MG63 (cell line): ENCODE data around the gene ZFP57. TPM values are rescaled to one million over a fixed set of nuclear protein-coding genes. Genes with fewer than 3 reads are reported as not detected.
"Not testable (repeated sequence)": the region's sequence is repeated elsewhere in the genome, so short reads cannot be mapped to it uniquely, and the experiment has no call there.

Source experiments
- DNase-seq: peaks from one replicate; pipeline ENCODE4 v3.0.0-alpha.2; 2020
- H3K27me3 ChIP-seq: fragments of 250-450 bp; sonication (Bioruptor Pico); 2 replicates; pipeline ENCODE4 v1.5.1; 2020; ENCODE audit warnings: mild to moderate bottlenecking, moderate library complexity
- H3K36me3 ChIP-seq: fragments of 250-450 bp; sonication (Bioruptor Pico); 2 replicates; pipeline ENCODE4 v1.5.1; 2020; ENCODE audit warnings: mild to moderate bottlenecking, moderate library complexity
- H3K4me3 ChIP-seq: fragments of 250-450 bp; sonication (Bioruptor Pico); 2 replicates; pipeline ENCODE4 v1.5.1; 2020; ENCODE audit warnings: mild to moderate bottlenecking, moderate library complexity
- H3K9me3 ChIP-seq: fragments of 250-450 bp; sonication (Bioruptor Pico); 2 replicates; pipeline ENCODE4 v1.5.1; 2020; ENCODE audit warnings: mild to moderate bottlenecking, moderate library complexity
- total RNA-seq: library from RNA; depleted of rRNA; stranded (reverse); fragments of >200 nt; shearing (Covaris generic); gene quantifications from 2 replicates; pipeline ENCODE4 v1.2.3, GENCODE V29; 2014; ENCODE audit warnings: low replicate concordance

The ZFP57 gene
- total RNA-seq, 1 experiment from 2014 or later, result not detected

DNA sequence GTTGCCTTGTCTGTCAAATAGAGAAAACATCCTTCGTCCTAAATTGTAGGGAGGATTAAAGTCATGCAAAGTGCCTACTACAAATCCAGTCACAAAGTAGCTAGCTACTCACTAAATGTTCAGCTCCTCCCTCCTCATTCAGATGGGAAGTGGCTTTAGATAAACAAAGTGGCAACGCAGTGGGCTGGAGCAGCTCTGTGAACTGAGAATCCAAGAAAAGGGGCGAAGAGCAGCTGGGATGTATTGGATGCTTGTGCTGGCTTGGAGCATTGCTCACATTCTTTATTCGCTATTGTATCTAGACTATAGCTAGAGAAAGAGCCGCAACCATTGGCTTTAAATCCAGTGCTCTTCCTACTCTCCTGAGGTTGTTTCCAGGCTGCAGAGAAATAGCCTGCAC is 13.8 kb downstream of the ZFP57 start:
- H3K4me3 ChIP-seq, result no peak overlapping the region
- no peaks in the 10 kb centered on the region for H3K9me3 ChIP-seq
- no peak for DNase-seq
- no peaks in the 10 kb centered on the region for H3K36me3 ChIP-seq
- H3K27me3 ChIP-seq, result no peaks in the 10 kb centered on the region

DNA sequence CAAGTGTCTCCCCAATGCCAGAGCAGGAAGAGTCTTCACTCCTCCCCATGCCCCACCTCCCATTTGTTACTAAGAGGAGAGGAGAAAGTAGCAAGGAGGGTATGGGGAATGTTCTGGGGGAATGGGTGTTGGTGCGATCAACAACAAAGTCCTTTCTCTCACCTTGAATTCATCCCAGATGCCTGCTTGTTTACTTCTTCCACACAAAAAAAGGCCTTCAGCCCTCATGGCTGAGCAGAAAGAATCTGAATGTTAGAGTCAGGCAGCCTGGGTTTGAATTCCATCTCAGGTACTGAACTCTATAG is 14.2 kb downstream of the ZFP57 start:
- Histone ChIP-seq H3K4me3 (no peak overlapping the region), H3K36me3 (no peaks in the 10 kb centered on the region), H3K9me3 (no peaks in the 10 kb centered on the region), H3K27me3 (no peaks in the 10 kb centered on the region)
- DNase-seq, result no peak

DNA sequence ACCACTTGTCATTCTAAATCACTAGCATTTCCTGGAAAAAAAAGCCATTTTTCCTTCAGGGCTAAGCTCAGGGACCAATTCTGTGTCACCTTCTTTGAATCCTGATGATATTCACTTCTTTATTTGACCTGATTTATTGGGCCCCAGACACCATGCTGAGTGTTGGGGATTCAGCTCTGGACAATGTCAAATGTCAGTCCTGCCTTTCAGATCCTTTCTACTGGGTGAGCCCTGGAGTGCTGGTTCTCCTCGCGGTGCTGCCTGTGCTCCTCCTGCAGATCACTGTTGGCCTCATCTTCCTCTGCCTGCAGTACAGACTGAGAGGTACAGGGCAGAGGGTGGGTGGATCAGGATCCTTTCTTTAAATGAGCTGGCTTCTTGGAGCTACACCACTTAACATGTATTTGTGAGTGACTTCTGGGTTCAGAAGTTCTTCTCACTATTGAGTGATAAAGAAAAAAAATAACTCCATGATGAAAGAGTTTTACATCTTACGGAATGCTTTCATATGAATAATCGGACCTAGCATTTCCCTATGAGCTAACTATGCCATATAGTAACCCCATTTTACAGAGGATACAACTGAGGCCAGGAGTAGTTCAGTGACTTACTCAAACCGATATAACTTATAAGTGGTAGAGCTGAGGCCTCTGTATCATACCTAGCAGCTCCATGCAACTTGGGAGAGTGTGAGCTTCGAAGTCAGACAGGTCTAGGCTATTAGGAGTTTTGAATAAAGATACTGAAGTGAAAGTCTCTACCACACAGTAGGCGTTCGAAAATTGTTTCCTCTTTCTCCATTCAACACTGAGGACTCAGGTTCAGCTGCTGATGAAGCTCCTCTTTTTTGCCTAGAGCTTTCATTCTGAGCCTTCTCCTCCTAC is 14.8 kb downstream of the ZFP57 start:
- Histone ChIP-seq H3K9me3 (no peaks in the 10 kb centered on the region), H3K4me3 (no peak overlapping the region), H3K27me3 (no peaks in the 10 kb centered on the region), H3K36me3 (no peaks in the 10 kb centered on the region)
- DNase-seq, result no peak

DNA sequence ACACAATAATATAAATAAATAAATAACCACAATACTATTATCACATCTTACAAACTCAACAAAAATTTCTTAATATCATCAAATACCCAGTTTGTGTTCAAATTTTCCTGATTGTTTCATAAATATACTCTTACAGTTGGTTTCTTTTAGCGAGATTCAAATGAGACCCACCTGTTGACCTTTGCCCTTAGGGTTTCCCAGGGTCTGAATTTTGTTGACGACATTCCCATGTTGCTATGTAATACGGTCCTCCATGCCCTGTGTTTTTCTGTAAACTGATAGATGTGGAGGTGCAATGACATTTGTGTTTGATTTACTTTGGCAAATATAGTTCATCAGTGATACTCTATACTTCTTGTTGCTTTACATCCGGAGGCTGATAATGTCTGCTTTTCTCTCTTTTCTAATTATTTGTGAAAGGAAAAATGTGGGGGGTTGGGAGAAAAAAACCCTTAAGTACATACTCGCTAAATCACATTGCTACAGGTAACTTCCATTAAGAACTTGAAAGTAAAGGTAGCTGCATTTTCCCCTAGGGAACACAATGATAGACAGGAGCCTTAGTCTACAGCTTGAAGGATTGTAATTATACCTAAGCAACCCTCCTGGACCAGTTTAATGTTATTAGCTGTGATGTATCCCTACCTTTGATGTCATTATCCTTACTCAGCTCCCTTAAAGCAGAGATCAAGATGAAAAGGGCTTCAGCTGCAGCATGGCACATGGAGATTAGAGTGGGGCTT is 17.5 kb downstream of the ZFP57 start:
- DNase-seq, result no peak
- no peaks in the 10 kb centered on the region for H3K36me3 ChIP-seq
- no peaks in the 10 kb centered on the region for H3K27me3 ChIP-seq
- no peaks in the 10 kb centered on the region for H3K9me3 ChIP-seq
- no peak overlapping the region for H3K4me3 ChIP-seq

DNA sequence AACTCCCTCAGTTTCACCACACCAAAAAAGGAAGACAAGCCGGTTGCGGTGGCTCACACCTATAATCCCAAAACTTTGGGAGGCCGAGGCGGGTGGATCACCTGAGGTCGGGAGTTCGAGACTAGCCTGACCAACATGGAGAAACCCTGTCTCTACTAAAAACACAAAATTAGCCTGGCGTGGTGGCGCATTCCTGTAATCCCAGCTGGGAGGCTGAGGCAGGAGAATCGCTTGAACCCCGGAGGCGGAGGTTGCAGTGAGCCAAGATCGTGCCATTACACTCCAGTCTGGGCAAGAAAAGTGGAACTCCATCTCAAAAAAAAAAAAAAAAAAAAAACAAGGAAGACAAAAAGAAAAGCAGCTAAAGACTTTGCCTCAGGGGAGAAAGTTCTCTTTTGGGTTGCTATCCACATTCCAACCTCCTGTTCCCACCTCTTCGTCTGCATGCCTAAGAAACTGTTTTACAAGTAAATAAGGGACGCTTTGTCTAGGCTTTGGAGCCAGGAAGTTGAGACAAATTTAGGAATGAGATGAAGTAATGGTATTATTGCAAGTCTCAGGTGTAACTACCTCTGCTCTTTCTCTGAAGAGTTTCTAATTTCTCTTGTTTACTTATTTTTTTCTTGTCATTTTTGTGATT is 19.3 kb downstream of the ZFP57 start:
- H3K27me3 ChIP-seq, H3K4me3 ChIP-seq, DNase-seq, H3K9me3 ChIP-seq, H3K36me3 ChIP-seq: not testable (repeated sequence)

DNA sequence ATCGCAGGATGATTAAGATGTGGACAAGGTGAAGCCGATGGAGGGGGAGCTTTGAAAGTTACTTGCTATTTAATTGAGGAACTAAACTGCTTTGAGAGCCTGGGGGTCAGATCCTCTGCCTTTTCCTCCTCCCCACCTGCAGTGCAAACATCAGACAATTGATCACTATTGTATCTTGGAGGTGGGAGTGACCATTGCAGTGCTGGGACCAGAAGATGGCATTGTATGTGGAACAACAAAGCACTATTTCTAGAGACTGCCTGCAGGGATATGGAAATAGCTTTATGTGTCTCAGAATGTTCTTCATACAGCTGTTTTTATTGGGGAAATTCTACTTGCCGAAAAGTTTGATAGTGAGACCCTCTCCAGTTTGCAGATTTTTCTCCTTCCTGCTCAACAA is 19.9 kb downstream of the ZFP57 start:
- Histone ChIP-seq H3K27me3 (no peaks in the 10 kb centered on the region), H3K4me3 (no peak overlapping the region), H3K36me3 (no peaks in the 10 kb centered on the region), H3K9me3 (no peaks in the 10 kb centered on the region)
- DNase-seq, result no peak

DNA sequence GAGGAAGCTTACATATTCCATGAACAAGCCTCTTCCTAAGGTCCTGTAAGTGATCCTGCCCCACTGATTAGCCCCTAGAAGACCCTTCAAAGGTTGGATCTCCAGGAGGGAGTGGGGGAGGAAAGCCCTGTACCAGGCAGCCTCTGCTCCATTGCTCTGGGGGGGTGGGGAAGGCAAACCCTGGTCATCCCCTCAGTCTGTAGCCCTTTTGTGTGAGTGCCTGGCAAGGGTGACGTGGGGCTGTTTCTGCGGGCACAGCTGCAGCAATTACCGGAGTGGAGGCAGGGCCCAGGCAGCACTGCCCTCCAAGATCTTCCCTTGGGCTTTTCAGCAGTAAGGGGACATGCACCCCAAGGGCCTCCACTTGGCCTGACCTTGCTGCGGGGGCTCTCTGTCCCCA is 24.2 kb downstream of the ZFP57 start, which contains the start of gene MOG:
MOG (plus strand) TSS at position 295 of the 400 bp plus-strand sequence. CDS start 118 bp downstream, outside the sequence.
- no peak for DNase-seq
- Histone ChIP-seq H3K4me3 (no peak within 1 kb of the TSS), H3K9me3 (no peaks in the 10 kb centered on the region), H3K36me3 (no peaks in the 10 kb centered on the region), H3K27me3 (no peaks in the 10 kb centered on the region)

DNA sequence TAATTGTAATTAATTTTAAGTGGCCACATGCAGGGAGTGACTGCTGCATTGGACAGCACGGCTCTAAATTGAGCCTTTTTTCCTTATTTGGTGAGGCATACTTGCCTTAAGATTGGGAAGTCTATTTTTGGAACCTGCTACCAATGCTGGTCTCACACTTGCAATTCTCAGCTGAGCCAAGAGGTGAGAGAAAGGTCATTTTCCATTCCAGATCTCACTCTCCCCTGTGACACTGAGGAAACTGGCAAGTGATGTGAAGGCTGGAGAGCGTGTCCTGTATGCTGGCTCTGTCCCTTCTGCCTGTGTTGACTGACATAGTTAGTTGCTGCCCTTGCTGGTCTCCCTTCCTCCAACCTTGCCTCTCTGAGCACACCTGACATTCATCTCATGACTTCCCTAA is 24.8 kb downstream of the ZFP57 start:
- no peaks in the 10 kb centered on the region for H3K9me3 ChIP-seq
- no peaks in the 10 kb centered on the region for H3K27me3 ChIP-seq
- no peak overlapping the region for H3K4me3 ChIP-seq
- DNase-seq, result no peak
- no peaks in the 10 kb centered on the region for H3K36me3 ChIP-seq

DNA sequence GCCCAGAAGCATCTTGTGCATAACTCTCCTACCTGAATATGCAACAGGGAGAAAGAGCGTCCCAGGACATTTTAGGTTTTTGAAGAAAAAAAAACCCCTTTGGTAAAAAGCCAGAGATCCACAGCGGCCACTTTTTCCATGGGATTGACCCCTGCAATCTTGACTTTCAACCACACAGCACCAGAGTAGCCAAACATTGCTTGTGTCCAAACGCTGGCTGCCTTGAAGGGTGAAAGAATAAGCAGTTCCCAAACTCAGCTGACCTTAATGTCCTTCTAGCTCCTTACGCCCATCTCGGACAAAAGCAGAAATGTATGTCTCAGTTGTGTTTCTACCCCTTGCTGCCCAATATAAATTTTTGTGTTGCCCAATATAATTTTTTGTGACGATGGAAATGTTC is 25.3 kb downstream of the ZFP57 start:
- H3K36me3 ChIP-seq, result no peaks in the 10 kb centered on the region
- no peak for DNase-seq

DNA sequence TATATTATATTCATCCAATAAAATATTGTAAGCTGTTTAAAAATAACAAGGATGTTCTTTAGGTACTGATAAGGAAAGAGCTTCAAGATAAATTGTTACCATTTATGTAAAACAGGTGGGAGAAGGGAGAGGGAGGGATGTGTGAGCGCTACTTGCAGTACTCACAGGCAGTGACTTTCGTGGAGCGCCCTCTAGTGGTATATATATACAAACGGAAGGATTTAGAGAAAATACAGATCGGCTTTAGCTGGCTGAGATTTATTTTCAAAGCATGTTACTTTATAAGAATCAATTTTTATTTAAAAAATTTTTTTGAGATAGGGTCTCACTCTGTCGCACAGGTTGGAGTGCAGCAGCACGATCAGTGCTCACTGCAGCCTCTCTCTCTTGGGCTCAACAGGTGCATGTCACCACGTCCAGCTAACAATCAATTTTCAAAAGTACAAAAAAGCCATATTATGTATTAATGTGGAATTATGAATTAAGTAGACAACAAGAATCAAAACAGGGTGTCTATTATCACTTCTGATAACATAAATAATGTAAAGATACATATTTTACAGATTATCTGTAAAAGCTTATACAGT is 27.4 kb downstream of the ZFP57 start:
- no peaks in the 10 kb centered on the region for H3K36me3 ChIP-seq
- H3K27me3 ChIP-seq, result no peaks in the 10 kb centered on the region
- no peaks in the 10 kb centered on the region for H3K9me3 ChIP-seq
- H3K4me3 ChIP-seq, result no peak overlapping the region
- no peak for DNase-seq

More for the DNA sequence above, 25.3 kb downstream of the ZFP57 start:
- H3K9me3 ChIP-seq, result no peaks in the 10 kb centered on the region
- no peaks in the 10 kb centered on the region for H3K27me3 ChIP-seq
- H3K4me3 ChIP-seq, result no peak overlapping the region

DNA sequence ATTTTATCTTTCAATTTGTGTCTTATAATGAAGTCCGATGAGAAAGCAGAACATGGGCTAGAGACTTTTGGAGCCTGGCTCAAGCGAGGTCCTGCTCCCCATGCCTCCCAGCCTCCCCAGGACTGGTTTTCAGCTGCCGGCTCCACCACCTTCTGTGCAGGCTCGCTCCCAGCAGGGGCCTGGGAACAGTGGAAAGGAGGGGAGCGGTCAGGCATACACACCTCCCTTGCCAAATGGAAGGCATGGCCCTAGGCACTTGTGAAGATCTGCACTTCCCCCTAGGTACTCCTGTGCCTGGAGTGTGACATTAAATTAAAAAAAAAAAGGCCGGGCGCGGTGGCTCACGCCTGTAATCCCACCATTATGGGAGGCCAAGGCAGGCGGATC is 28.8 kb downstream of the ZFP57 start:
- Histone ChIP-seq H3K4me3 (no peak overlapping the region), H3K27me3 (no peaks in the 10 kb centered on the region), H3K36me3 (no peaks in the 10 kb centered on the region), H3K9me3 (no peaks in the 10 kb centered on the region)
- no peak for DNase-seq

DNA sequence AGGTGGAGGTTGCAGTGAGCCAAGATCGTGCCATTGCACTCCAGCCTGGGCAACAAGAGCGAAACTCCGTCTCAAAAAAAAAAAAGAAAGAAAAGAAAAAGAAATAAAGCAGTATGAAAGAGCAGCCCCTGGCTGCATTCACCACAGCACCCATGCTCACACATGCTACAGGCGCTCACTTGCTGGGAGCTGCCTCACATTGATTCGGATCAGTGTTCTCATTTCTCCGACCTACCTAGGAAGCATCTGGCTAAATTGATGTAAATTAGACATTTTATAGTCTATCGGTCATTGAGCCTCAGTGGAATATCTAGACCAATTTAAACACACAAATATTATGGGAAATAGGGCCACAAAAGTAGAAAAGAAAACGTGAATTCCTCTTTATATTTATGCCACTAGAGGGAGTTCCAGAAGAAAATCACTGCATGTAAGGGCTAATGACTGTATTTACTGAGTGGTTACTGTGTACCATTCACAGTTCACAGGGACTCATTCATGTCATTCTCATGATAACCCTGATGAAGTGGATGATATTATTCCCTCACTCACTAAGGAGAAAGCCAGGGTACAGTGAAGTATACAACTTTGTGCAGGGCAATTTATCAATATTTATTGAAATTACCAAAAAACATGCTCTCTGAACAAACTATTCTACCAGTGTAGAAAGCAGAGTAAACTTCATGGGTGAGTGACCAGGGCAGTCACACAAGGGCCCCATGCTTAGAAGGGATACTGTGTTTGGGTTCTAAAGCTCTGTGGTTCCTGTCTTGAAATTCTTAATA is 29.3 kb downstream of the ZFP57 start:
- no peaks in the 10 kb centered on the region for H3K9me3 ChIP-seq
- no peaks in the 10 kb centered on the region for H3K36me3 ChIP-seq
- no peaks in the 10 kb centered on the region for H3K27me3 ChIP-seq
- DNase-seq, result no peak
- H3K4me3 ChIP-seq, result no peak overlapping the region

DNA sequence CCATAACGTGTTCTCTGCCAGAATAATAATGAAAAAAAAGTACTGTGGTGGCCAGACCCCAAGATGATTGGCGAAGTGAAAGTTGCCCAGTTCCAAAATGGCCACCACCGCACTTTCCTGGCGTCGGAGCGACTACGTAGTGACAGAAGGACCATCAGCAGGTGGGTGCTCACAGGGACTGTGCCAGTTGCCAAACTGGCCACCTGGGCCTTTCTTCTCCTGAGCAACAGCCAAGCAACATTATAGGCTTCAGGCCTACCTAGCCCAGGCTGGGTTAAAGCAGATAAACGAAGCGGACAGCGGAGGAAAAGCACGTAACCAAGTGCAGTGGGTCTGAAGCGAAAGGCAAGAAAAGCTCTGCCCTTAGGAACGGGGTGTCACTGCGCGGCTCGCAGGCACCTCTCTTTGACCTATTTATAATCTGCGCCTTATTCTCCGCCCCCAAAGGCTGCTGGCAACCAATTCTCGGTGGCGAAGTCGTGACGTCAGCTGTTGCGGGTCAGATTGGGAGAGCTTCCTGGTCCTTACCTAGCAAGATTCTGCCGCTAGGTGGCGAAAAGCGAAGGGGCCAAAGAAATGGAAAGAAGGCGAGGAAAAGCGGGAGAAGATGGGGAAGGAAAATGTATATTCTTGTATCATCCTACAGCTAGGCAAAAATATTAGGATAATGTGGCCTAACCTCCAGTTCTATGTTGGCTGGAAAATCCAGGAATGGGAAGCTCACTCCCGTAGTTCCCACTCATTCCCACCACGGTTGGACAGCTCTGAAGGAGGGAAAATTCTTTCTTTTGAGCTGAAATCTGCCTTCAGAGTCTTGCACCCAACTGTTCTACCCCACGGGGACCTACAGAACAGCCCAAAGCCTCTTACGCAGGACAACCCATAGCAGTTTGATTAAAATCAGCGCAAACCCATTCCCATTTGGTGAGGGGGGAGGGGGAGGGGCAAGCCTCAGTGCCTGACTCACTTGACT is 31.0 kb downstream of the ZFP57 start:
- Histone ChIP-seq H3K36me3 (no peaks in the 10 kb centered on the region), H3K9me3 (no peaks in the 10 kb centered on the region), H3K4me3 (peak overlapping the region; percentile 39), H3K27me3 (no peaks in the 10 kb centered on the region)
- DNase-seq, result peak; percentile 87

DNA sequence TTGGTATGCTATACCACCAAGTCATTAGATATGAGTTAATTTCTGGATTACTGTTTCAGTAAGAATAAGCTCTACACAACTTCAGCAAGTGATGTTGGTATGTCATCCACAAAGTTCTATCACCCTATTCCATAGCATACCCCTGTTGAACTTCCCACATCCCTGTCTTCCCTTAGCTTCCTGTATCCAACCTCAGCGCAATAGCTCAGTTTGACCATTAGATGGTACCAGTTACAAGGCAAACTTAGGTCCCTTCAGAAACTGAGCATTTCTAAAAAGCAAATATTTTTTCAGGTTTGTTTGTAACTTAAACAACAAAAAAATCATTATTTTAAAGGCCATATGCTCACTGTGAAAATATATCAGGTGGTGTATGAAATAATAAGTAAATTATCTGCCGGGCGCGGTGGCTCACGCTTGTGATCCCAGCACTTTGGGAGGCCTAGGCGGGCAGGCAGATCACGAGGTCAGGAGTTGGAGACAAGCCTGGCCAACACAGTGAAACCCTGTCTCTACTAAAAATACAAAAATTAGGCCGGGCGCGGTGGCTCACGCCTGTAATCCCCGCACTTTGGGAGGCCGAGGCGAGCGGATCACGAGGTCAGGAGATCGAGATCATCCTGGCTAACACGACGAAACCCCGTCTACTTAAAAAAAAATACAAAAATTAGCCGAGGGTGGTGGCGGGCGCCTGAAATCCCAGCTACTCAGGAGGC is 32.9 kb downstream of the ZFP57 start:
- no peaks in the 10 kb centered on the region for H3K27me3 ChIP-seq
- H3K9me3 ChIP-seq, result no peaks in the 10 kb centered on the region
- no peaks in the 10 kb centered on the region for H3K36me3 ChIP-seq
- no peak for DNase-seq
- no peak overlapping the region for H3K4me3 ChIP-seq
